Breast epithelium (tissue), 4 donors: ENCODE data around the gene APBB3. TPM values are rescaled to one million over a fixed set of nuclear protein-coding genes. Genes with fewer than 3 reads are reported as not detected.

Experiments
- DNase-seq, 2 donors: peaks; one replicate each; pipeline ENCODE4 v3.0.0-alpha.2; 2019; ENCODE audit warnings: low spot score in 2 of 2
- H3K27ac ChIP-seq, 2 donors: fragments of 200-600 bp; sonication (generic) in 1 of 2; one replicate each; pipeline ENCODE4 v1.5.1; 2016 to 2019; ENCODE audit warnings: mild to moderate bottlenecking in 1 of 2
- H3K27me3 ChIP-seq, 2 donors: fragments of 200-600 bp; sonication (generic) in 1 of 2; one replicate each; pipeline versions ENCODE4 v1.5.1 to v1.6.0; 2017 to 2019; ENCODE audit warnings: control low read depth in 1 of 2, mild to moderate bottlenecking in 1 of 2
- H3K36me3 ChIP-seq: fragments of 200-600 bp; one replicate; pipeline ENCODE4 v1.5.1; 2019
- H3K4me1 ChIP-seq, 2 donors: fragments of 200-600 bp; sonication (generic); one replicate each; pipeline ENCODE4 v1.5.1; 2016 to 2019; ENCODE audit warnings: control low read depth in 1 of 2
- H3K4me3 ChIP-seq, 3 donors: fragments of 200-600 bp; sonication (generic); 1 replicate in 2 of 3; 2 replicates in 1 of 3; pipeline ENCODE4 v1.5.1; 2016 to 2019; ENCODE audit warnings: mild to moderate bottlenecking in 3 of 3, moderate library complexity in 2 of 3
- H3K9me3 ChIP-seq, 2 donors: fragments of 200-600 bp; sonication (generic) in 1 of 2; one replicate each; pipeline ENCODE4 v1.5.1; 2016 to 2019; ENCODE audit warnings: control low read depth in 1 of 2
- CTCF ChIP-seq, 3 donors: fragments of 450-650 bp; IDR thresholded peaks; one replicate each; pipeline ENCODE4 v1.5.1; 2016 to 2017; ENCODE audit warnings: antibody characterized with exemption in 3 of 3, mild to moderate bottlenecking in 3 of 3, moderate library complexity in 3 of 3
- POLR2A ChIP-seq: fragments of 450-650 bp; IDR thresholded peaks from one replicate; pipeline ENCODE4 v1.6.1; 2016; ENCODE audit warnings: antibody characterized with exemption, mild to moderate bottlenecking, moderate library complexity
- POLR2AphosphoS5 ChIP-seq, 3 donors: sonication (generic); formaldehyde crosslinking; IDR thresholded peaks; one replicate each; pipeline ENCODE4 v1.6.1; 2017; ENCODE audit warnings: antibody characterized with exemption in 3 of 3
- intact Hi-C: fragments of 100-400 bp; cut with DNase I; formaldehyde crosslinking; loops from one replicate; pipeline ENCODE4 v1.15.1; 2023; ENCODE audit warnings: low total_unique reads
- total RNA-seq, 3 donors: library from RNA; depleted of rRNA; stranded (reverse); fragments of >200 nt; gene quantifications; one replicate each; pipeline ENCODE4 v1.1.0, GENCODE V29; 2016

The APBB3 gene
- total RNA-seq, 3 donors from 2014 or later, result 22.2 to 39.8 (median 35.7) TPM

- H3K4me3 ChIP-seq, result no peak overlapping the region
- TF ChIP-seq CTCF (IDR thresholded peaks at IDR 0.05) (no peak), POLR2AphosphoS5 (IDR thresholded peaks at IDR 0.05) (no peak), POLR2A (no peak)
- intact Hi-C loops, result no loop called here
- H3K4me1 ChIP-seq, result no peaks in the 10 kb centered on the region
- no peaks in the 10 kb centered on the region for H3K36me3 ChIP-seq
- H3K27me3 ChIP-seq, result no peaks in the 10 kb centered on the region
- H3K9me3 ChIP-seq, result no peaks in the 10 kb centered on the region
- no peak for DNase-seq
- no peak overlapping the region for H3K27ac ChIP-seq
These were observed 24.2 kb downstream of the APBB3 start for GRCh38 chr5:140540227-140540626.

GRCh38 chr5:140524003-140524402 lies 40.4 kb downstream of the APBB3 start:
- no peak overlapping the region for H3K27ac ChIP-seq
- no peak overlapping the region for H3K4me3 ChIP-seq
- no peak for DNase-seq
- H3K9me3 ChIP-seq, result no peaks in the 10 kb centered on the region
- H3K27me3 ChIP-seq, result no peaks in the 10 kb centered on the region
- TF ChIP-seq POLR2AphosphoS5 (IDR thresholded peaks at IDR 0.05) (no peak), CTCF (IDR thresholded peaks at IDR 0.05) (no peak), POLR2A (no peak)
- no peaks in the 10 kb centered on the region for H3K4me1 ChIP-seq
- intact Hi-C loops, result no loop called here
- peaks cover 3% of the 10 kb centered on the region for H3K36me3 ChIP-seq

- DNase-seq, result no peak
- H3K4me1 ChIP-seq, result no peaks in the 10 kb centered on the region
- TF ChIP-seq CTCF (IDR thresholded peaks at IDR 0.05) (no peak), POLR2A (no peak), POLR2AphosphoS5 (IDR thresholded peaks at IDR 0.05) (no peak)
- intact Hi-C loops, result no loop called here
- no peaks in the 10 kb centered on the region for H3K27me3 ChIP-seq
- peaks cover 3% of the 10 kb centered on the region for H3K36me3 ChIP-seq
- no peak overlapping the region for H3K4me3 ChIP-seq
- no peaks in the 10 kb centered on the region for H3K9me3 ChIP-seq
- no peak overlapping the region for H3K27ac ChIP-seq
These were observed 51.3 kb downstream of the APBB3 start for GRCh38 chr5:140513124-140513523.

- Histone ChIP-seq H3K27ac (no peak overlapping the region), H3K4me1 (no peaks in the 10 kb centered on the region), H3K4me3 (no peak overlapping the region), H3K36me3 (peaks cover 20% of the 10 kb centered on the region), H3K9me3 (no peaks in the 10 kb centered on the region), H3K27me3 (no peaks in the 10 kb centered on the region)
- intact Hi-C loops, result no loop called here
- TF ChIP-seq CTCF (IDR thresholded peaks at IDR 0.05) (no peak), POLR2A (no peak), POLR2AphosphoS5 (IDR thresholded peaks at IDR 0.05) (no peak)
- DNase-seq, result no peak
These were observed 54.5 kb downstream of the APBB3 start for GRCh38 chr5:140509898-140510297.

Other genes with a start within 250 kb of the APBB3 start
- 10 to 100 TPM in 2 of 3 donors, 1 to 10 TPM in 1; 4.3 to 22.9 (median 13.5) TPM for gene HBEGF, start 218.0 kb downstream of the APBB3 start, total RNA-seq
- gene SLC4A9, start 204.4 kb downstream of the APBB3 start, total RNA-seq, result not detected
- gene ANKHD1, start 162.8 kb downstream of the APBB3 start, total RNA-seq, result 100 to 1,000 TPM; 133 to 196 (median 158) TPM
- gene EIF4EBP3, start 16.9 kb downstream of the APBB3 start, total RNA-seq, result 10 to 100 TPM; 18.0 to 38.1 (median 24.9) TPM
- gene SRA1, start 7.1 kb downstream of the APBB3 start, total RNA-seq, result 10 to 100 TPM; 13.6 to 28.4 (median 24.9) TPM
- 10 to 100 TPM; 20.3 to 30.4 (median 27.0) TPM for gene SLC35A4, start 230 bp upstream of the APBB3 start, total RNA-seq
- 100 to 1,000 TPM in 1 of 3 donors, 10 to 100 TPM in 2; 46.9 to 119 (median 65.7) TPM for gene CD14, start 68.6 kb upstream of the APBB3 start, total RNA-seq
- gene TMCO6, start 74.9 kb upstream of the APBB3 start, total RNA-seq, result 10 to 100 TPM; 23.0 to 45.4 (median 34.1) TPM
- 10 to 100 TPM; 60.0 to 68.2 (median 67.8) TPM for gene NDUFA2, start 83.0 kb upstream of the APBB3 start, total RNA-seq
- 100 to 1,000 TPM; 113 to 146 (median 138) TPM for gene IK, start 83.2 kb upstream of the APBB3 start, total RNA-seq
- 10 to 100 TPM; 20.0 to 25.6 (median 25.3) TPM for gene WDR55, start 100.3 kb upstream of the APBB3 start, total RNA-seq
- 1 to 10 TPM in 2 of 3 donors, under 1 TPM in 1; 0.88 to 2.6 (median 1.4) TPM for gene DND1, start 109.0 kb upstream of the APBB3 start, total RNA-seq
- 10 to 100 TPM; 43.2 to 53.7 (median 53.1) TPM for gene HARS1, start 126.8 kb upstream of the APBB3 start, total RNA-seq
- 10 to 100 TPM; 21.1 to 39.4 (median 32.4) TPM for gene HARS2, start 126.9 kb upstream of the APBB3 start, total RNA-seq
- 10 to 100 TPM; 45.2 to 55.0 (median 52.2) TPM for gene ZMAT2, start 135.8 kb upstream of the APBB3 start, total RNA-seq
- gene PCDHA1, start 221.5 kb upstream of the APBB3 start, total RNA-seq, result not detected
- gene PCDHA2, start 230.3 kb upstream of the APBB3 start, total RNA-seq, result under 1 TPM in 2 of 3 donors, not detected in 1; 0.33 to 0.59 TPM
- gene PCDHA3, start 236.5 kb upstream of the APBB3 start, total RNA-seq, result 1 to 10 TPM in 1 of 3 donors, under 1 TPM in 2; 0.96 to 2.8 (median 0.98) TPM
- 1 to 10 TPM in 2 of 3 donors, under 1 TPM in 1; 0.64 to 5.4 (median 2.6) TPM for gene PCDHA4, start 242.5 kb upstream of the APBB3 start, total RNA-seq